Measurements from ENCODE around the gene DIS3L.
"Not testable (repeated sequence)": the region's sequence is repeated elsewhere in the genome, so short reads cannot be mapped to it uniquely, and the experiment has no call there.

The DIS3L gene

DNA sequence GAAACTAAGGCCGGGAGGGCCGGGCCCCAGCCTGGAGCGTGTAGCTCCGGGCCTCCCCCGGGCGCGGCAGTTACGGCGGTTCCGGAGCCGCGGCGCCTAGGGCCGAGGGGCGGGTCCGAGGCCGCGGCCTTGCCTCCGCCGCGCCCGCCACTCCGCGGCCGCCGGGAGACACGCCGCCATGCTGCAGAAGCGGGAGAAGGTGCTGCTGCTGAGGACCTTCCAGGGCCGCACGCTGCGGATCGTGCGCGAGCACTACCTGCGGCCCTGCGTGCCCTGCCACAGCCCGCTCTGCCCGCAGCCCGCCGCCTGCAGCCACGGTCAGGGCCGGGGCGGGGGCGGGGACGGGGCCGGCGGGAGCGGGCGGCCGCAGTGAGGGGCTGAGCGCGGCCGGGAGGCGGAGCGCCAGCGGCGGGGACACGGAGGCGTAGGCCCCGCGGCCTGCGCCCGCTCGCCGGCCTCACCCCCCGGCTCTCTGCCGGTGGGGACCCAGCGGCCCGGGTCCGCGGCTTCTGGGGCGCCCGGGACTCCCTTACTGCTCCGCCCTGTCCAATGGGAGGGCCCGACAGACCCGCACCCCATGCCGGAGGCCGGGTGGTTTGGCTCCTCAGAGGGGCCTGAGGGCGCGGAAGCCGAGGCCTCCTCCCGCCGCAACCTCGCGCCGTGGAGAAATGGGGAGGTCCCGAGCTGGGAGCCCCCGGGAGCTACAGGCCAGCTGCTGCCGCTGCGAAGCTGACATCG lies at the start of gene DIS3L:
Gene DIS3L, plus strand, starts transcription at position 150 of the 738 bp plus-strand sequence. Its CDS starts 29 bp downstream, at position 179.
- peak; percentile 34 to 40 for DNase-seq (ENCODE audit: low read depth in 1 of 2, low spot score in 1 of 2)

DNA sequence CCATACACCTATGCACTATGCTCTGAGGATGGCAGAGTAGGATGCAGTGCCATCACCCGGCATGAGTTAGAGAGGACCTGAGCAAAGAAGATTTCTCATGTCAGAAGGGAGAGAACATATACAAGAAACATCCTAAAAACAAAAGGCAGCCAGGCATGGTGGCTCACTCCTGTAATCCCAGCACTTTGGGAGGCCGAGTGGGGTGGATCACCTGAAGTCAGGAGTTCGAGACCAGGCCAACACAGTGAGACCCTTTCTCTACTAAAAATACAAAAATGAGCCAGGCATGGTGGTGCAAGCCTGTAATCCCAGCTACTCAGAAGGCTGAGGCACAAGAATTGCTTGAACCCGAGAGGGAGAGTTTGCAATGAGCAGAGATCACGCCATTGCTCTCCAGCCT lies 47.5 kb upstream of the DIS3L start:
- not testable (repeated sequence) for DNase-seq (ENCODE audit: low read depth in 1 of 2, low spot score in 1 of 2)

DNA sequence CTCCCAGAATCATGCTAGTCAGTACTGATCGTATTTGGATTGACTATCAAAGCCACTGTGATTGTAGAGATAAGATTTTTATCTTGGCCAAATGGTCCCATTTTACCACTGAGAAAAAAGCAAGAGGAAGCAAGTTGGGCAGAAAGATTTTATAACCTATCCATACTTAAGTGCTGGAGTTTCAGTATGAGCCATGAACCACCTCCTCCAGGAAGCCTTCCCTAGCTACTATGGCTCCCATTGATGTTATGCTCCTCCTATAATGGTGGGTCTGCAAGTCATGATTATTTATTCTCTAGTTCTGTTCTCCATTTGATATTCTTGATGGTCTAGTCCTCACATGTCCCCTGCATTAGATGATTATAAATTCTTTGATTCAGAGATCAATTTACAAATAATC lies 46.4 kb upstream of the DIS3L start:
- no peak for DNase-seq (ENCODE audit: low read depth in 1 of 2, low spot score in 1 of 2)

DNA sequence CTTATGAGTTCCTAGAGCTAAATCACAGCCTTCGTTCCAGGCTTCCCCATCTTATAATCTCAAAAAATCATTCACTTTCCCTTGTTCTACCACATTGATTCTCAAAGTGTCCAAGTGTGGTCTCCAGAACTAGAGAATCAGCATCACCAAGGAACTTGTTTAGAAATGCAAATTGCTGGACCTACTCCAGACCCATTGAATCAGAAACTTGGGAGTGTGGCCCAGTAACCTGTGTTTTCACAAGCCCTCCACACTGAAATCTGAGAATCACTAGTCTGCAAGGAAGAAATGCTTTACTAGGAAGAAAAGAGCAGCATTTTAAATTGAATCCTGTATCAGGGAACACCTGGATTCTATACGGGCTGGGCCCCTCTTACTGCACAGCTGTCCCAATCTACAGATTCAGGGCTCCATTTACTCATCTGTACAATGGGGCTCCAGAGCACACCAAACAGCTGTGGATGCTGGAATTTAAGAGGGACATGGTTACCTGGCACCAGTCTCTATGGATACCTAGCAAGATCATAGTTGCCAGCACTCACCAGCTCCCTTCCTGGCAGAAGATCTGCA lies 43.7 kb upstream of the DIS3L start:
- DNase-seq (ENCODE audit: low read depth in 1 of 2, low spot score in 1 of 2) = no peak

DNA sequence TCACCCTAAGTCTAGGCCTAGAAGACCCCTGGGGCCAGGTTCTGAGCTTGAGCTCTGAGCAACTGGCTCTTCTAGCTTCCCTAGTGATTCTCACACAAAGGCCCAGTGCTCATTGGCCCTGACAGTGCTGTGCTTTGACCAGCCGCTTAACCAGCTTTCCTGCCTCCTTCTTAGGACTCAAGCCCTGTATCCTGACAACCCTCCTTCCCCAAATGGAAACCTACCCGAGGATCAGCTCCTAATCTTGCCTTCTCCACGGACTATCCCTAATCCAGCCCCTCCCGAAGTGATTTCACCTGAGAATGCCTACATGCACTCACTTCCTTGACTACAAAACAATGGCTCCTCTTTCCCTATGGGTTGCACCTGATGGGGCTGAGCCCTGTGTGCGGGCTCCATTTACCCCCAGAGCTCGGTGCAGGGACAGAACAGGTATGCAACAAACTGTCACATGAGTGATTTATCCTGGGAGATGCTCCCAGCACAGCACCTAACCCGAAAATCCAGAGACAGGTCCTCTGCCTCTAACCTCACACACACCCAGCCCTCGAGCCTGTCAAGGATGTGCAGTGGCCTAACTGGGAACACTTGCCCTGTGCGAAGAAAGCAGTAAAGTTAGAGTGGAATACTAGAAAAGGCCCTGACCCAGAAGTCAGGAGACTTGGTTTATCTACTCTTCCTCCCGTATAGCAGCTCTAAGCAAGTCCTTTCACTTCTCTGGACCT lies 42.1 kb upstream of the DIS3L start:
- no peak for DNase-seq (ENCODE audit: low read depth in 1 of 2, low spot score in 1 of 2)

DNA sequence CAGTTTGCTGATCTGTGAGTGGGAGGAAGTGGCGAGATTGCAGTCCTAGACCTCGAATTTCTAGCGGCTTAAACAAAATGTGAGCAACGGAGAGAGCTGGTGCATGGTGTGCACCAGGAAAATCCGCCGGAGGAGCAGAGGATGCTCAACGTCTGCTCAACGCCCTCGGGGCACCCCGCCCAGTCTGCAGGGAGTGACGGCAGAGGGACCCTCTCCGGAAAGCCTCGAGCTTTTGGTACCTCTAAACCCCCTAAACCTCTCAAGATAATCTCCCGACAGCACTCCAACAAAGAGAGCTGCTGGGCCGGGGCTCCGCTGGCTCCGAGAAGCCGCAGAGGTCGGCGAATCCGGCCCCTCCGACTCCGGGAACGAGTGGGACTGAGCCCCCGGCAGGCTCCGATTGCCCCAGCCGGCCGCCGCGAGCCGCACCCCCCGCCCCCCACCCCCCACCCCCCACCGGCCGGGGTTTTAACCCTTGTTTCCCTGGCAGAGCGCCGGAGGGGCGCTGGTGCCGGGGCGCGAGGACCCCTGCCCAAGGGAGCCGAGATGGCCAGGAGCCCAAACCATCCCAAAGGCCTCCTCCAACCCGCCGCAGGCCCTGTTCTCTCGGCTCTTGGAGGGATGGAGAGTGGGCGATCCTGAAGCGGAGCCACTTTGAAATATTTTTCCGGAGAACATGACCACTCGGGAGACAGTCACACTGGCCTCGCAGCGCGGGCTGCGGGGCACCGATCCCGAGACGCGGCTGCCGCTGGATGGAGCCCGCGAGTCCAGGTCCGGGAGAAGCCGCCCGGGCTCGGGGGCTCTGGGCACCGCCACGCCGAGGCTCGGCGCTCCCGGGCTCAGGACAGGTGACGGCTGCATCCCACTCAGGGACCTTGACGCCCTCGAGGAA lies 41.3 kb upstream of the DIS3L start:
- peak in 1 of 2 donors; percentile 12 for DNase-seq (ENCODE audit: low read depth in 1 of 2, low spot score in 1 of 2)

DNA sequence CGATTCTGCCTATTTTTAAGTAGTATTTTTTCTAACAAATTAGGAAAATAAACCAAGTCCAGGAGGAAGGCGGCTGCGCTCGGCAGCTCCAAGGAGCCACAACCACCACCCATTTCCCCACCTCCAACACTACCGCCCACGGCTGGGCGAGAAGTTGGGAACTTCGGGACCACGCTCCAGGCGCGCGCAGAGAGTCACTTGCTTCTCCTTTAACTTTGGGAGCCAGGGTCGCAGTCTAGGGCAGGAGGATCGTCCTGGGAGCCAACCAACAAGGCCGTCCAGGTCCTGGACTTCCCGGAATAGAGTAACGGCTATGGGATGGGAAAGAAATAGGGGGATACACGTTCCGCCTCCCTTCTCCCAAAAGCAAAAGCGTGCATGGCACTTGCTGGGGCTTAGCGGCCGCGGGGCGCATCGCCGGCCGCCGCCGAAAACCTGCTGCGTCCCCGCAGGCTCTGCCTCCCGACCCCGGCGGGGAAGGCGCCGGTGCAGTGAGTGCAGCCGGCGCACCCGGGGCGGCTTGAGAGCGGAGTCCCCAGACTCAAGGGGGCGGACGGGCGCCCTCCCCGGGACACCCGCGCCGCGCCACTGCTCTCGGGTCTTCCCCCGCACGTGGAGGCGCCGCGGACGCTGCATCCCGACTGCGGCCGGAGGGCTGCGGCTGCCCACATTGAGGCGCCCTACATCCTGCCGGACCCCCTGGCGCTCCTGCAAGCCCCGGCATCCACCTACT lies 40.5 kb upstream of the DIS3L start:
- peak in 1 of 2 donors; percentile 16 for DNase-seq (ENCODE audit: low read depth in 1 of 2, low spot score in 1 of 2)

DNA sequence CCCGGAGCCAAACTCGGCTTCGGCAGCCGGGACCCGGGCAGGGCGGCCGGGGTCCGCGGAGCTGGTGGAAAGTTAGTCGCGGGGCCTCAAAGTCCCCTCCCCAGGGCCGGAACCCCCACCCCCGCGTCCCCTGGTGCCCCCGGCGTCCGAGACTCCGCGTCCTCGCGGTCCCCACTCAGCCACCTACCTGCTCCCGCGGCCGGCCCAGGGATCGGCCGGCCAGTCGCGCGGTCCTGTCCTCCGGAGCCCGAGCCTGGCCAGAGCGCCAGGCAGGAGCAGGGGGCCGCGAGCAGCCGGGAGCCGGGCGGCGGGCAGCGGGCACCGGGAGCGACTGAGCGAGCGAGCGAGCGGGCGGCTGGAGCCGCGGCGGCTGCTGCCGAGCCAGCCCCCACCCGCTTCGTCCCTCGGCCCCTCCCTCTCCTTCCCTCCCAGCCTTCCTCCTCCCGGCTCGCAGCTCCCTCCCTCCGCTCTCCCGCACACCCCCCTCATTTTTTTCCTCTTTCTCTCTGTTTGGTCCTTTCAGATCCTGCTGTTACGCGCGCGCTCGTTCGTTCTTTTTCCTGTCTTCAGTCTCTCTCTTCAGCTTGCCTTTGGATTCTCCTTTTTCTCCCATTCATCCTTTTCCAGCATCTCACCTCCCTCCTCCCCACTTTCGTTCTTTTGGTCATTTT lies 39.8 kb upstream of the DIS3L start, which contains the start of gene MEGF11:
Gene MEGF11, minus strand, starts transcription at position 333 of the 671 bp plus-strand sequence. CDS start 125,347 bp downstream, outside the sequence.
- DNase-seq (ENCODE audit: low read depth in 1 of 2, low spot score in 1 of 2) = no peak

DNA sequence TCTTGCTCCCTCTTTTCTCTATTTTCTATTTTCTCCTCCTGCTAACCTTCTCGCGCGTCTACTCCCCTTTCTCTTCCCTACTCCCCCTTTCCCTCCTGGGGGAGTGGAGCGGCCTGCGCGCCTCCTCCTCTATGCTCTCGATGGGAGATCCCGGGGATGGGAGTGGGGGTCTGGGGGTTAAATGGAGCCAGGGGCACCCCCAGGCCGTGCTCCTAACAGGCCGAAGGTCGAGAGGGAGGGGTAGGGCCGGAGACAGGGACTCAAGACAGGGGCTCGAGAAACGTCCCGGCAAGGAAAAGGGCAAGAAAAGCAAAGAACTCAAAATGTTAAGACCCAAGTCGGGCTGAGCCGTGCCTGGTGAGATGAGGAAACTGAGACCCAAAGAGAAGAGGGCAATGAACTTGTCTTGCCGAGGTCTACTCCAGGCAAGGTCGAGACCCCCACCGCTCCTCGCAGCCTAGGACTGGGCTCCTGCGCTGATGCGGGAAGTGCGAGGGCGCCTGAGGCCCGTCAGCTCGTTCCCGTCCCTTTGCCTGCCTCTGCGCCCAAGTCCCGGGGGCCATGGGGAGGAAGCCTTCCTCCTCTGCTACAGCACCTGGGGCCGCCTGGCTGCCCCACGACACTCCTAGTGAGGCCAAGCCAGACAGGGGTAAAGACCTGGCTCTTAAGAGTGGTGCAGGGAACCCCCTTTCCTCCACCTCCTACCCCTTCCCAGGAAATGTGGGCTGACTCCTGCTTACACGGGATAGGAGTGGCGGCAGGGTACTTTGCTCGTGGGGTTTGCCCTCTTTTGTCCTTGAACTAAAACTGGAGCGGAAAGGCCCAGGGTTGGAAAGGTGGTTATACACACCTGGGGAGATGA lies 39.0 kb upstream of the DIS3L start:
- no peak for DNase-seq (ENCODE audit: low read depth in 1 of 2, low spot score in 1 of 2)

DNA sequence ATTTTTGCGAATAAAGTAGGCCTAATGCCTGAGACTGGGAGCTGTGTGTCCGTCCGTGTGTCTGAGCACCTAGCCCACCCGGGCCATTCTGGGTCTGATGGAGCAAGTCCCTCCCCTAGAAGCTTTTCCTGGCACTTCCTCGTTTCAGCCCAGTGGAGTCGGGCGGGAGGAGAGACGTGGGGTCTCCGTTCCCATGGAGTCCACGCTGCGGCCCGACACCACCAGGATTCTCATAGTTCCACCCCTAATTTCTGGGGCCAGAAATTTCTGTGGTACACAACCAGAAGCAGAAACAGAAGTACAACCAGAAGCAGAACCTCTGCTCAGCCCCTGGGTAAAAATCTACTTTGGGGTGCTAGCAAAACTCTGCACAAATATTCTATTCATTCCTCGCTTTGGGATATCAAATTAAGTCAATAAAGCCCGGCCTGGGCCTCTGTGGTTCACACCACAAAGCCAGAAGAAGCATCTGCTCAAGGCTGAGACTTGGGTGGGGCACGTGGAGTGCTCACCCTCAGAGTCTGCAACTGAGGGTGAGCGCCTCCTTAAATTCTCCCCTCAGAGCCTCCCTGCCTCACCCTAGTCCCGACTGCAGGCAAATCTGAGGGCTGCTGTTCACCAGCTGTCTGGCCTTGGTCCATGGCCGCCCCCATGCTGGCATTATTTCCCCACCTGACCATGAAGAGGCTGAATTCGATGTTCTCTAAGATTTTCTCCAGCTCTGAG lies 38.3 kb upstream of the DIS3L start:
- no peak for DNase-seq (ENCODE audit: low read depth in 1 of 2, low spot score in 1 of 2)

DNA sequence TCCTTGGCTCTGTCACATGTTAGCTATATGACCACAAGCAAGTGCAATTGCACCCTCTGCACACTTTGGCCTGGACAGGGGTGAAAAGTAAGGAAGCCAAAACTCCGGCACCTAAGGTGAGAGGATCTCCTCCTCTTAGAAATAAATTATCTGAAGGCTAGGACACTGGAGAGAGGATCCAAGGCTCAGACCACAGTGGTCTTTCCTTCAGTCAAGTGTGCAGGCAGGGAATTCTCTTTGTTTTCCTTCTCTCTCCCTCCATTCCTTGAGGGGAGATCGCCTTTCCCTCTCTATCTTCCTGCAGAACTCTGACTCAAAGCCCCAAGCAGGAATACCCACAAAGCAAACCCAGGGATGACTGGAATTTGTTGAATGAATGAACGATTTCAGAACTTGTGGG lies 36.7 kb upstream of the DIS3L start:
- DNase-seq (ENCODE audit: low read depth in 1 of 2, low spot score in 1 of 2) = no peak

DNA sequence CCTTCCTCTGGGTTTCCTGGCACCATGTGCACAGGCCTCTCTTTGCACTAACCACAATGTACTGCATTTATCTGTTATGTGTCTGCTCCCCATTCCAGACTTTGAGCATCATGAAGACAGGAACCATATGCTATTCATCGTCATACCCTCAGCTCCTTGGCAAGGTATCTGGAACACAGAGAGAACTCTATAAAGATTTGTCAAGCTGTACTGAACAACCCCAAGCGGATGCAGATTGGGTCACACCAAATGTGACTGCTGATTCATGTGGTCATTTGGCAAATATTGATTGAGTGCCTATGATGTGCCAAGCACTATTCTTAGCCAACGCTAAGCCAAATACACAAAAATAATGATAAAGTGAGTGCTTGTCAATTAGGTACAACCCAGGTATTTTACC lies 32.3 kb upstream of the DIS3L start:
- no peak for DNase-seq (ENCODE audit: low read depth in 1 of 2, low spot score in 1 of 2)

DNA sequence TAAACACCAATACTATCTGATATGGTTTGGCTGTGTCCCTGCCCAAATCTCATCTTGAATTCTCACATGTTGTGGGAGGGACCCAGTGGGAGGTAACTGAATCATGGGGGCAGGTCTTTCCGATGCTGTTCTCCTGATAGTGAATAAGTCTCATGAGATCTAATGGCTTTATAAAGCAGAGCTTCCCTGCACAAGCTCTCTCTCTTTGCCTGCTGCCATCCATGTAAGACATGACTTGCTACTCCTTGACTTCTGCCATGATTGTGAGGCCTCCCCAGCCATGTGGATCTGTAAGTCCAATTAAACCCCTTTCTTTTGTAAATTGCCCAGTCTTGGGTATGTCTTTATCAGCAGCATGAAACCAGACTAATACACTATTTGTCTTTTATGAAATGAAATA lies 30.5 kb upstream of the DIS3L start:
- DNase-seq (ENCODE audit: low read depth in 1 of 2, low spot score in 1 of 2) = not testable (repeated sequence)

DNA sequence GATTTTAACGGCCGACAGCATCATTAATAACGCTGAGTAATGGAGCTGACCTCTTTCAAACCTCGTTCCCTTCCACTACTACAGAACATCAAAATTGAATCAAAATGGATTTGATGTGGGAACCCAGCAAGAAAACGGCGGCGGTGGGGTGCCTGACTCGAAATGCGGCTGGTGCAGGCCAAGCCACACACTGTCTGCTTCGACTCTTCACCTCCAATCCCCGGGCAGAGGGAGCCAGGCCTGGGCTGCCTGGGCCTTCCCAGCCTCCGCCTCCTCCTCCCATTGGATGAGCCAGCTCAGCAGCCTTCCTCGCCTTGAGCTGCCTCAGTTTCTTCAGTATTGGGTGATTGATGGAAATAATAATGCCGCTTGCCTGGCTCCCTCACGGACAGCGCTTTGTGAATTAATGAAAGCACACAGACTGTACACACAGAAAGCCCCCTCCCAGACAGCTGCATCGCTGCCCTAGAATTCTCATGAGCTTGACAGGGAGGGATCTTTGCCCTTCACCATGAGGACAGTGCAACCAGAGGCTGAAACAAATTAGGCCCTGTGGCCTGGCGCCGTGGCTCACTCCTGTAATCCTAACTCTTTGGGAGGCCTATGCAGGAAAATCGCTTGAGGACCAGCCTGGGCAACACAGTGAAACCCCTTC lies 28.4 kb upstream of the DIS3L start:
- no peak for DNase-seq (ENCODE audit: low read depth in 1 of 2, low spot score in 1 of 2)

DNA sequence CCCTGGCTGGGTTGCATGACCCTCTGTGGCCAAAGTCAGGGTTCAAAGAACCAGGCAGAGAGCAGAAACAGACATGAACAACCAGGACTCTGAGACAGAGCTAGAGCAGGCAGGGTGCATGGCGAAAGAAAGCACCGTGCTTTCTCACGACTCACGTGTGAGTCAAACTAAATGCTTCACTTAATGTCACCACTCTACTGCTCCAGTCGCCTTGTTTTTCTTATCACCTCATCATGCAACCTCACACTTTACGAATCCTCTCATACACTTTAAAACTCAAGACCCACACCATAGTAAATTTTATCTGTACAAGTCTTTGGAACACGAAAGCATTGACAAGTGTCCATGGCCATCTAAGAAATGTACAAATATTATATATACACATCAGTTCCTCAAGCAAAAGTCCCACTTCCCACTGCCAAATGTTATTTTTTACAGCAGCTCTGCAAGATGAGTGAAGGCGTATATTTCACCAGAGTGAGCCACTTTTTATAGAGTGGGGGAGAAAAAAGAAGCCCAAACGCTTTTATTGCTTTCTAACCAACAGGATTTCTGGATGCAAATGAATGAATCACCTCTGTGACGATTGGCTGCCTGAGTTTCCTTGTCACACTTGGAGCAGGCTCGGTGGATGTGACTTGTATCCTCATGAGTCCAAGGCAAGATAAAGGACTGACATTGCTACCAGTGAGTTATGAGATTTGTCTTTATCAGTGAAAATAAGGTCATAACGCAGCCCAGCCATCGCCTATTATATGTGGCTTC lies 23.9 kb upstream of the DIS3L start:
- no peak for DNase-seq (ENCODE audit: low read depth in 1 of 2, low spot score in 1 of 2)

DNA sequence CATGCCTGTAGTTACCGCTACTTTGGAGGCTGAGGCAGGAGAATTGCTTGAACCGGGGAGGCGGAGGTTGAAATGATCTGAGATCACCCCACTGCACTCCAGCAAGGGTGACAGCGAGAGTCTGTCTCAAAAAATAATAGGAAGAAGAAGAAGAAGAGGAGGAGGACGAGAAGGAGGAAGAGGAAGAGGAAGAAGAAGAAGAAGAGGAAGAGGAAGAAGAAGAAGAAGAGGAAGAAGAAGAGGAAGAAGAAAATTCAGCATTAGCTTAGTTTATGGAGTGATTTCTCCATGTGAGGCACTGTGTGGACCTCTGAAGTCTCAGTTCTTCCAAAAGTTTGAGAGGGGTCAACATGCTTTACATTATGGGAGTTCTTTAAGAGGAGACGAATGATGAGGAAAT lies 22.4 kb upstream of the DIS3L start:
- no peak for DNase-seq (ENCODE audit: low read depth in 1 of 2, low spot score in 1 of 2)

DNA sequence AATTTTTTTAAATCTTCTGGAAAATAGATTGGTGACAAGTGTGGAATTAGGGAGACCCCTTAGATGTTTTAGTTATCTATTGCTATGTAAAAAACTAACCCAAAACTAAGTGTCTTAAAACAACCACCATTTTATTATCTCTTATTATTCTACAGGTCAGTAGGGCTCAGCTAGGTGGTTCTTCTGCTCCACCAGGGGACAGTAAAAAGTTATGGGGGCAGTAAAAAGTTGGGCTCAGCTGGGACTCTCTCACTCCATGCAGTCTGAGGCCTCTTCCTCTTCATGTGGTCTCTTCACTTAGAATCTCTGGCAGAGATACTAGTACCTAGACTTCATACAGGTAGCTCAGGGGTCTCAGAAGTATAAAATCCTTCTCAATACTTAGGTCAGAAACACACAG lies 18.0 kb upstream of the DIS3L start:
- DNase-seq (ENCODE audit: low read depth in 1 of 2, low spot score in 1 of 2) = no peak
